Adrenal gland (tissue), 12 donors: ENCODE data around the gene SPNS3. TPM values are rescaled to one million over a fixed set of nuclear protein-coding genes. Genes with fewer than 3 reads are reported as not detected.

Experiments
- DNase-seq, 7 donors: peaks; one replicate each; pipeline ENCODE4 v3.0.0-alpha.2; 2019 to 2020
- H3K27ac ChIP-seq, 5 donors: fragments of 200-600 bp; sonication (generic) in 4 of 5; 1 replicate in 3 of 5; 2 replicates in 2 of 5; pipeline versions ENCODE4 v1.5.1 to v1.8.0; 2016 to 2020; ENCODE audit warnings: mild to moderate bottlenecking in 1 of 5
- H3K27me3 ChIP-seq: fragments of 200-600 bp; 2 replicates; pipeline ENCODE4 v1.8.0; 2021
- H3K36me3 ChIP-seq, 2 donors: fragments of 200-600 bp; replicated peaks in 1 of 2; 1 replicate in 1 of 2; 2 replicates in 1 of 2; pipeline versions ENCODE4 v1.5.1 to v1.8.0; 2018 to 2022
- H3K4me1 ChIP-seq, 2 donors: fragments of 200-600 bp; replicated peaks in 1 of 2; 1 replicate in 1 of 2; 2 replicates in 1 of 2; pipeline versions ENCODE4 v1.5.1 to v1.8.0; 2018 to 2021
- H3K4me3 ChIP-seq, 4 donors: fragments of 200-600 bp; sonication (generic) in 3 of 4; one replicate each; pipeline ENCODE4 v1.5.1; 2016 to 2018
- H3K9me3 ChIP-seq, 3 donors: fragments of 200-600 bp; sonication (generic) in 1 of 3; replicated peaks in 1 of 3; 1 replicate in 2 of 3; 2 replicates in 1 of 3; pipeline versions ENCODE4 v1.5.1 to v1.8.0; 2016 to 2021
- POLR2A ChIP-seq, 2 donors: fragments of 450-650 bp; IDR thresholded peaks; one replicate each; pipeline ENCODE4 v1.6.1; 2017; ENCODE audit warnings: antibody characterized with exemption in 2 of 2, mild to moderate bottlenecking in 2 of 2, moderate library complexity in 1 of 2
- WGBS, 4 donors: extraction: QIAGEN DNeasy Blood & Tissue Kit in 2 of 4; methylation state at CpG; one replicate each; pipeline versions ENCODE4 v1.1.5 to v1.1.7; 2013 to 2017; 5-methylcytosine and 5-hydroxymethylcytosine counted together
- intact Hi-C, 2 donors: fragments of 100-400 bp; cut with DNase I; formaldehyde crosslinking; loops; one replicate each; pipeline versions ENCODE4 v1.14.1 to v1.15.0; 2022 to 2023
- polyA plus RNA-seq, 3 donors: library from polyadenylated mRNA; stranded (reverse); fragments of 200-250 nt in 2 of 3; fragments of 350-450 nt in 1 of 3; fragmentation: Illumina TruSeq in 1 of 3; extraction: RNeasy Lipid Tissue Mini Kit (QIAGEN cat#74804) in 1 of 3; gene quantifications; one replicate each; pipeline ENCODE4 v1.2.3, GENCODE V29; 2013 to 2014
- total RNA-seq, 9 donors: library from RNA; depleted of rRNA in 4 of 9; stranded (reverse); fragments of >200 nt in 4 of 9; fragments of 120-200 nt in 1 of 9; fragmentation: NEBNext Ultra II Directional in 1 of 9; extraction: Animal tissue kit (Norgen Biotek cat#: 25700) in 1 of 9; gene quantifications; one replicate each; pipeline versions ENCODE4 v1.1.0 to v1.2.4, GENCODE V29; 2013 to 2023
- TF ChIP-seq, protein P1 (sequence below), 6 experiments: fragments of 450-650 bp in 4 of 6; fragments of 200-600 bp in 2 of 6; sonication (generic) in 1 of 6; IDR thresholded peaks; 1 replicate in 5 of 6; 2 replicates in 1 of 6; pipeline versions ENCODE4 v1.5.1 to v1.8.0; 2016 to 2021; ENCODE audit warnings: antibody characterized with exemption in 6 of 6, mild to moderate bottlenecking in 2 of 6, moderate library complexity in 1 of 6
- donor health status: healthy with polysubstance abuse.
- donor health status: Bipolar disorder and iron deficiency.
- donor health status: DM: yes; HTN: yes; CAD: no.
- donor health status: DM: no; HTN: no; CAD: no.
- donor health status: DM: no; HTN: no; CAD: no.
- donor health status: DM: yes; HTN: yes; CAD: no.

Gene SPNS3
- total and polyA plus RNA-seq, 12 donors: 0.33 to 10.5 (median 4.3) TPM

DNA sequence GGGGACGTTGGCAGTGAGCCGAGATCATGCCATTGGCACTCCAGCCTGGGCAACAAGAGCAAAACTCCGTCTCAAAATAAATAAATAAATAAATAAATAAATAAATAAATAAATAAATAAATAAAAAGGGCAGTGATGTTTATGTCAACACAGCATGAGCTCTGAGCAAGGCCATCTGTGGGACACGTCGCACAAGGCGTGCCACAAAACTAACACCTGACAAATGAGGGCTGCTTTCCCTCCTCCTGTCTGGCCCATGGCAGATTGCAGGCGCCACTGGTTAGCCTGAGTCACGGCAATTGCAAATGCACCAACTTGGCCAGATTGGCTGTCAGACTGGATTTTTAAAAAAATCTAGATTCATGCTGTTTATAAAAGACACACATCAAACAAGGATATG, 25.9 kb upstream of the SPNS3 start:
- H3K36me3 ChIP-seq: no peaks in the 10 kb centered on the region
- intact Hi-C loops: loop anchor here in 1 of 2 donors (5.0 kb wide), 1 partner anchor 196 kb away; no protein-coding TSS in a partner anchor
- no peaks in the 10 kb centered on the region for H3K9me3 ChIP-seq
- peak in 1 of 7 donors; percentile 2 for DNase-seq
- WGBS, 4 donors: 86 to 93% (median 89%) methylated on average over 6 to 8 of the region's 8 CpGs
- TF ChIP-seq POLR2A (IDR thresholded peaks at IDR 0.05): no peak
- TF ChIP-seq, protein P1, sequence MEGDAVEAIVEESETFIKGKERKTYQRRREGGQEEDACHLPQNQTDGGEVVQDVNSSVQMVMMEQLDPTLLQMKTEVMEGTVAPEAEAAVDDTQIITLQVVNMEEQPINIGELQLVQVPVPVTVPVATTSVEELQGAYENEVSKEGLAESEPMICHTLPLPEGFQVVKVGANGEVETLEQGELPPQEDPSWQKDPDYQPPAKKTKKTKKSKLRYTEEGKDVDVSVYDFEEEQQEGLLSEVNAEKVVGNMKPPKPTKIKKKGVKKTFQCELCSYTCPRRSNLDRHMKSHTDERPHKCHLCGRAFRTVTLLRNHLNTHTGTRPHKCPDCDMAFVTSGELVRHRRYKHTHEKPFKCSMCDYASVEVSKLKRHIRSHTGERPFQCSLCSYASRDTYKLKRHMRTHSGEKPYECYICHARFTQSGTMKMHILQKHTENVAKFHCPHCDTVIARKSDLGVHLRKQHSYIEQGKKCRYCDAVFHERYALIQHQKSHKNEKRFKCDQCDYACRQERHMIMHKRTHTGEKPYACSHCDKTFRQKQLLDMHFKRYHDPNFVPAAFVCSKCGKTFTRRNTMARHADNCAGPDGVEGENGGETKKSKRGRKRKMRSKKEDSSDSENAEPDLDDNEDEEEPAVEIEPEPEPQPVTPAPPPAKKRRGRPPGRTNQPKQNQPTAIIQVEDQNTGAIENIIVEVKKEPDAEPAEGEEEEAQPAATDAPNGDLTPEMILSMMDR (IDR thresholded peaks at IDR 0.05): no peak
- no peaks in the 10 kb centered on the region for H3K27me3 ChIP-seq
- no peak overlapping the region for H3K4me3 ChIP-seq
- no peaks in the 10 kb centered on the region for H3K4me1 ChIP-seq
- H3K27ac ChIP-seq: no peak overlapping the region

GRCh38 chr17:4409659-4410058, 24.1 kb upstream of the SPNS3 start:
- WGBS, 4 donors: 69 to 76% (median 72%) methylated on average over 6 of the region's 6 CpGs
- intact Hi-C loops: loop anchor here (5.0 to 10.0 kb wide), 3 partner anchors 195 to 207 kb away; no protein-coding TSS in a partner anchor
- TF ChIP-seq, protein P1 (IDR thresholded peaks at IDR 0.05): no peak
- TF ChIP-seq POLR2A (IDR thresholded peaks at IDR 0.05): no peak
- Histone ChIP-seq H3K9me3 (no peaks in the 10 kb centered on the region), H3K4me3 (no peak overlapping the region), H3K27me3 (no peaks in the 10 kb centered on the region), H3K4me1 (no peaks in the 10 kb centered on the region), H3K36me3 (no peaks in the 10 kb centered on the region), H3K27ac (no peak overlapping the region)
- DNase-seq: no peak

DNA sequence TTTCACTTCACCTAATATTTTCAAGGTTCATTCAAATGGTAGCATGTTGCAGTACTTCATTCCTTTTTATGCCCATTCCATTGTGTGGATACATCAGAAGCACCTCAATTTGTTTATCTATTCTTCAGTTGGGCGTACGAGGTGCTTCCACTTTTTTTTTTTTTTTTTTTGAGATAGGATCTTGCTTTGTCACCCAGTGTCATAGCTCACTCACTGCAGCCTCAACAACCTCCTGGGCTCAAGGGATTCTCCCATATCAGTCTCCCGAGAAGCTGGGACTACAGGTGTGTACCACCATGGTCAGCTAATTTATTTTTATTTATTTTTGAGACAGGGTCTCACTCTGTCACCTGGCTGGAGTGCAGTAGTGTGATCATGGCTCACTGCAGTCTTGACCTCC, 22.5 kb upstream of the SPNS3 start:
- no peak for DNase-seq
- no peaks in the 10 kb centered on the region for H3K4me1 ChIP-seq
- 53 to 83% (median 78%) methylated on average over 3 of the region's 3 CpGs for WGBS, 4 donors

GRCh38 chr17:4412933-4413831, 20.6 kb upstream of the SPNS3 start:
- no peaks in the 10 kb centered on the region for H3K27me3 ChIP-seq
- intact Hi-C loops: loop anchor here (5.0 to 10.0 kb wide), 2 partner anchors 198 to 211 kb away; no protein-coding TSS in a partner anchor
- no peaks in the 10 kb centered on the region for H3K4me1 ChIP-seq
- H3K4me3 ChIP-seq: no peak overlapping the region
- no peaks in the 10 kb centered on the region for H3K36me3 ChIP-seq
- TF ChIP-seq, protein P1 (IDR thresholded peaks at IDR 0.05): peak; percentile 87 to 98 (median 93)
- no peak for TF ChIP-seq POLR2A (IDR thresholded peaks at IDR 0.05)
- H3K27ac ChIP-seq: no peak overlapping the region
- WGBS, 4 donors: 33 to 43% (median 33%) methylated on average over 17 to 27 of the region's 27 CpGs
- DNase-seq: peak; percentile 89 to 97 (median 94)
- H3K9me3 ChIP-seq: no peaks in the 10 kb centered on the region

More for the DNA sequence above, 22.5 kb upstream of the SPNS3 start:
- no peak overlapping the region for H3K4me3 ChIP-seq
- no peak overlapping the region for H3K27ac ChIP-seq
- H3K9me3 ChIP-seq: no peaks in the 10 kb centered on the region
- no peak for TF ChIP-seq POLR2A (IDR thresholded peaks at IDR 0.05)
- TF ChIP-seq, protein P1 (IDR thresholded peaks at IDR 0.05): no peak
- intact Hi-C loops: loop anchor here (5.0 to 10.0 kb wide), 2 partner anchors 196 to 209 kb away; no protein-coding TSS in a partner anchor
- no peaks in the 10 kb centered on the region for H3K36me3 ChIP-seq
- H3K27me3 ChIP-seq: no peaks in the 10 kb centered on the region
